H9 (cell line): ENCODE data around the gene MAPK7. TPM values are rescaled to one million over a fixed set of nuclear protein-coding genes. Genes with fewer than 3 reads are reported as not detected.

ENCODE experiments used
- DNase-seq: peaks from one replicate; pipeline ENCODE4 v3.0.0-alpha.2; 2017
- H2AFZ ChIP-seq: one replicate; pipeline ENCODE4 v1.6.1; 2013; ENCODE audit warnings: mild to moderate bottlenecking, low read length, control low read depth, moderate library complexity
- H2AK5ac ChIP-seq: 2 replicates; pipeline ENCODE4 v1.6.1; 2013; ENCODE audit warnings: low read length, control low read depth, mixed read lengths; ENCODE audit not compliant: insufficient read length
- H2BK120ac ChIP-seq: one replicate; pipeline ENCODE4 v1.6.1; 2013; ENCODE audit warnings: low read depth, mild to moderate bottlenecking, low read length, control low read depth, inconsistent platforms; ENCODE audit not compliant: poor library complexity, severe bottlenecking
- H2BK12ac ChIP-seq: 2 replicates; pipeline ENCODE4 v1.6.1; 2013; ENCODE audit warnings: low read length, control low read depth, mixed read lengths, low read depth; ENCODE audit not compliant: insufficient read length
- H2BK15ac ChIP-seq: 2 replicates; pipeline ENCODE4 v1.6.1; 2013; ENCODE audit warnings: low read depth, low read length, control low read depth
- H2BK20ac ChIP-seq: one replicate; pipeline ENCODE4 v1.6.1; 2013; ENCODE audit warnings: low read depth, mild to moderate bottlenecking, low read length, control low read depth, inconsistent platforms; ENCODE audit not compliant: poor library complexity, severe bottlenecking
- H2BK5ac ChIP-seq: 2 replicates; pipeline ENCODE4 v1.6.1; 2013; ENCODE audit warnings: low read length, control low read depth, mixed read lengths; ENCODE audit not compliant: insufficient read length
- H3K14ac ChIP-seq: 2 replicates; pipeline ENCODE4 v1.6.1; 2013; ENCODE audit warnings: low read length, control low read depth; ENCODE audit not compliant: insufficient read depth
- H3K18ac ChIP-seq: 2 replicates; pipeline ENCODE4 v1.6.1; 2013; ENCODE audit warnings: low read depth, mild to moderate bottlenecking, mixed read lengths, low read length, control low read depth; ENCODE audit not compliant: insufficient read length
- H3K23ac ChIP-seq: 2 replicates; pipeline ENCODE4 v1.6.1; 2013; ENCODE audit warnings: low read length, control low read depth, mixed read lengths, low read depth; ENCODE audit not compliant: insufficient read length
- H3K23me2 ChIP-seq: 2 replicates; pipeline ENCODE4 v1.6.1; 2013; ENCODE audit warnings: low read depth, mild to moderate bottlenecking, mixed read lengths, low read length, control low read depth; ENCODE audit not compliant: insufficient read length, poor library complexity, severe bottlenecking
- H3K27ac ChIP-seq: 2 replicates; pipeline ENCODE4 v1.5.1; 2013; ENCODE audit warnings: low read length, control low read depth, mixed read lengths, low read depth; ENCODE audit not compliant: insufficient read length
- H3K27me3 ChIP-seq: 2 replicates; pipeline ENCODE4 v1.6.1; 2013; ENCODE audit warnings: low read length, control low read depth, inconsistent platforms; ENCODE audit not compliant: insufficient read depth
- H3K4ac ChIP-seq: 2 replicates; pipeline ENCODE4 v1.6.1; 2013; ENCODE audit warnings: low read depth, mild to moderate bottlenecking, control low read depth, inconsistent platforms, low read length, moderate library complexity
- H3K4me1 ChIP-seq: 2 replicates; pipeline ENCODE4 v1.6.1; 2013; ENCODE audit warnings: low read length, control low read depth, inconsistent platforms; ENCODE audit not compliant: insufficient read depth
- H3K4me2 ChIP-seq: 2 replicates; pipeline ENCODE4 v1.6.1; 2013; ENCODE audit warnings: low read length, control low read depth, mixed read lengths; ENCODE audit not compliant: insufficient read length, insufficient read depth
- H3K56ac ChIP-seq: 2 replicates; pipeline ENCODE4 v1.6.1; 2013; ENCODE audit warnings: low read depth, mild to moderate bottlenecking, mixed read lengths, low read length, control low read depth; ENCODE audit not compliant: insufficient read length
- H3K79me1 ChIP-seq: 2 replicates; pipeline ENCODE4 v1.6.1; 2013; ENCODE audit warnings: low read depth, mild to moderate bottlenecking, moderate library complexity, low read length, control low read depth, inconsistent platforms; ENCODE audit not compliant: insufficient read depth, poor library complexity, severe bottlenecking
- H3K79me2 ChIP-seq: 2 replicates; pipeline ENCODE4 v1.6.1; 2013; ENCODE audit warnings: low read length, control low read depth, inconsistent platforms; ENCODE audit not compliant: insufficient read depth
- H3K9ac ChIP-seq: 2 replicates; pipeline ENCODE4 v1.6.1; 2013; ENCODE audit warnings: low read length, control low read depth, mixed read lengths; ENCODE audit not compliant: insufficient read length; ENCODE audit errors: extremely low read depth
- H3K9me3 ChIP-seq: one replicate; pipeline ENCODE4 v1.6.1; 2013; ENCODE audit warnings: low read depth, low read length, inconsistent platforms; ENCODE audit not compliant: control insufficient read depth
- H3T11ph ChIP-seq: one replicate; pipeline ENCODE4 v1.6.1; 2013; ENCODE audit warnings: mild to moderate bottlenecking, low read length, control low read depth, inconsistent platforms
- H4K20me1 ChIP-seq: one replicate; pipeline ENCODE4 v1.6.1; 2013; ENCODE audit not compliant: control insufficient read depth, insufficient read length, insufficient read depth
- H4K5ac ChIP-seq: 2 replicates; pipeline ENCODE4 v1.6.1; 2013; ENCODE audit warnings: low read depth, mild to moderate bottlenecking, mixed read lengths, low read length, control low read depth; ENCODE audit not compliant: insufficient read length
- H4K8ac ChIP-seq: replicated peaks from 2 replicates; pipeline ENCODE4 v1.6.1; 2013; ENCODE audit warnings: low read length, control low read depth, mixed read lengths, low read depth; ENCODE audit not compliant: insufficient read length
- H4K91ac ChIP-seq: 2 replicates; pipeline ENCODE4 v1.6.1; 2013; ENCODE audit warnings: low read depth, mild to moderate bottlenecking, moderate library complexity, mixed read lengths, low read length, control low read depth; ENCODE audit not compliant: insufficient read length
- H3K27ac Mint-ChIP-seq, 3 experiments: 2 replicates in 2 of 3; 3 replicates in 1 of 3; pipeline ENCODE4 v1.8.0; 2020 to 2021; ENCODE audit warnings: mixed read lengths in 3 of 3, mild to moderate bottlenecking in 1 of 3, moderate library complexity in 1 of 3
- H3K27me3 Mint-ChIP-seq: 2 replicates; pipeline ENCODE4 v1.8.0; 2021; ENCODE audit warnings: low read depth, mild to moderate bottlenecking, moderate library complexity, mixed read lengths
- H3K36me3 Mint-ChIP-seq, 3 experiments: 2 replicates in 2 of 3; 3 replicates in 1 of 3; pipeline ENCODE4 v1.8.0; 2020 to 2021; ENCODE audit warnings: low read depth in 3 of 3, mixed read lengths in 3 of 3; ENCODE audit not compliant: insufficient read depth in 1 of 3
- H3K4me1 Mint-ChIP-seq, 2 experiments: 2 replicates each; pipeline ENCODE4 v1.8.0; 2020; ENCODE audit warnings: mixed read lengths in 2 of 2
- H3K4me3 Mint-ChIP-seq, 2 experiments: 2 replicates in 1 of 2; 3 replicates in 1 of 2; pipeline ENCODE4 v1.8.0; 2020 to 2021; ENCODE audit warnings: mild to moderate bottlenecking in 2 of 2, mixed read lengths in 2 of 2, moderate library complexity in 1 of 2
- H3K9me3 Mint-ChIP-seq, 2 experiments: 2 replicates in 1 of 2; 3 replicates in 1 of 2; pipeline ENCODE4 v1.8.0; 2020; ENCODE audit warnings: mild to moderate bottlenecking in 2 of 2, mixed read lengths in 2 of 2, moderate library complexity in 1 of 2
- WGBS: extraction: QIAGEN DNeasy Blood & Tissue Kit; methylation state at CpG from one replicate; pipeline ENCODE4 v1.1.7; 2013; ENCODE audit warnings: missing lambda C conversion rate, low lambda C conversion rate, mixed read lengths; ENCODE audit not compliant: insufficient read length; ENCODE audit errors: extremely low coverage; 5-methylcytosine and 5-hydroxymethylcytosine counted together
- total RNA-seq: library from RNA; stranded (reverse); gene quantifications from 2 replicates; pipeline ENCODE4 v1.2.1, GENCODE V29; 2021
- TF ChIP-seq, protein P1 (sequence below): fragments of 200-600 bp; sonication (generic); conservative IDR thresholded peaks from 3 replicates; pipeline ENCODE4 v1.8.0; 2021; ENCODE audit warnings: antibody characterized with exemption, mild to moderate bottlenecking

MAPK7 gene
- total RNA-seq, 1 experiment from 2014 or later, result 43.8 TPM

DNA sequence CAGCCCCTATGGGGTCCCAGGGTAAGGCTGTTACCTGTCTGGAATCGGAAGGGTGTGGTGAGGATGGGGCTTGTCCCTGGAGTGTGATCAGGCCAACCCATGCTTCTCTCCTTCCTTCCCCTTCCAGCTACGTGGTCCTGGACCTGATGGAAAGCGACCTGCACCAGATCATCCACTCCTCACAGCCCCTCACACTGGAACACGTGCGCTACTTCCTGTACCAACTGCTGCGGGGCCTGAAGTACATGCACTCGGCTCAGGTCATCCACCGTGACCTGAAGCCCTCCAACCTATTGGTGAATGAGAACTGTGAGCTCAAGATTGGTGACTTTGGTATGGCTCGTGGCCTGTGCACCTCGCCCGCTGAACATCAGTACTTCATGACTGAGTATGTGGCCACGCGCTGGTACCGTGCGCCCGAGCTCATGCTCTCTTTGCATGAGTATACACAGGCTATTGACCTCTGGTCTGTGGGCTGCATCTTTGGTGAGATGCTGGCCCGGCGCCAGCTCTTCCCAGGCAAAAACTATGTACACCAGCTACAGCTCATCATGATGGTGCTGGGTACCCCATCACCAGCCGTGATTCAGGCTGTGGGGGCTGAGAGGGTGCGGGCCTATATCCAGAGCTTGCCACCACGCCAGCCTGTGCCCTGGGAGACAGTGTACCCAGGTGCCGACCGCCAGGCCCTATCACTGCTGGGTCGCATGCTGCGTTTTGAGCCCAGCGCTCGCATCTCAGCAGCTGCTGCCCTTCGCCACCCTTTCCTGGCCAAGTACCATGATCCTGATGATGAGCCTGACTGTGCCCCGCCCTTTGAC is 2.4 kb downstream of the MAPK7 start:
- no peak overlapping the region for H3K23ac ChIP-seq
- Mint-ChIP-seq H3K9me3 (no peaks in the 10 kb centered on the region), H3K27ac (no peak overlapping the region), H3K36me3 (peaks cover 37 to 63% (median 60%) of the 10 kb centered on the region in 3 experiments), H3K4me3 (peak overlapping the region; percentile 18 to 24; a peak in 2 of 5 replicates), H3K4me1 (peaks cover 17 to 37% of the 10 kb centered on the region in 2 experiments), H3K27me3 (no peaks in the 10 kb centered on the region)
- H4K8ac ChIP-seq, result no peak overlapping the region
- H3K56ac ChIP-seq, result no peak overlapping the region
- no peak overlapping the region for H3K14ac ChIP-seq
- H3K79me2 ChIP-seq, result peaks cover 4% of the 10 kb centered on the region; the same call in 1 of the 2 replicates
- no peak overlapping the region for H2BK5ac ChIP-seq
- H3K27me3 ChIP-seq, result no peaks in the 10 kb centered on the region
- DNase-seq, result no peak
- no peak overlapping the region for H2AFZ ChIP-seq
- H3K9ac ChIP-seq, result no peak overlapping the region
- no peak overlapping the region for H2BK15ac ChIP-seq
- H3K4me2 ChIP-seq, result no peak overlapping the region
- TF ChIP-seq, protein P1, sequence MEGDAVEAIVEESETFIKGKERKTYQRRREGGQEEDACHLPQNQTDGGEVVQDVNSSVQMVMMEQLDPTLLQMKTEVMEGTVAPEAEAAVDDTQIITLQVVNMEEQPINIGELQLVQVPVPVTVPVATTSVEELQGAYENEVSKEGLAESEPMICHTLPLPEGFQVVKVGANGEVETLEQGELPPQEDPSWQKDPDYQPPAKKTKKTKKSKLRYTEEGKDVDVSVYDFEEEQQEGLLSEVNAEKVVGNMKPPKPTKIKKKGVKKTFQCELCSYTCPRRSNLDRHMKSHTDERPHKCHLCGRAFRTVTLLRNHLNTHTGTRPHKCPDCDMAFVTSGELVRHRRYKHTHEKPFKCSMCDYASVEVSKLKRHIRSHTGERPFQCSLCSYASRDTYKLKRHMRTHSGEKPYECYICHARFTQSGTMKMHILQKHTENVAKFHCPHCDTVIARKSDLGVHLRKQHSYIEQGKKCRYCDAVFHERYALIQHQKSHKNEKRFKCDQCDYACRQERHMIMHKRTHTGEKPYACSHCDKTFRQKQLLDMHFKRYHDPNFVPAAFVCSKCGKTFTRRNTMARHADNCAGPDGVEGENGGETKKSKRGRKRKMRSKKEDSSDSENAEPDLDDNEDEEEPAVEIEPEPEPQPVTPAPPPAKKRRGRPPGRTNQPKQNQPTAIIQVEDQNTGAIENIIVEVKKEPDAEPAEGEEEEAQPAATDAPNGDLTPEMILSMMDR, result no peak
- no peak overlapping the region for H4K5ac ChIP-seq
- H4K91ac ChIP-seq, result no peak overlapping the region
- no peak overlapping the region for H2BK12ac ChIP-seq
- H2BK120ac ChIP-seq, result no peak overlapping the region
- H4K20me1 ChIP-seq, result no peaks in the 10 kb centered on the region
- no peaks in the 10 kb centered on the region for H3K9me3 ChIP-seq
- H3K27ac ChIP-seq, result no peak overlapping the region
- H2BK20ac ChIP-seq, result no peak overlapping the region
- WGBS, result no CpG with 5 or more reads among the region's 29 CpGs
- no peak overlapping the region for H3K4ac ChIP-seq
- peaks cover 7% of the 10 kb centered on the region for H3K23me2 ChIP-seq
- H3T11ph ChIP-seq, result no peak overlapping the region
- no peak overlapping the region for H3K18ac ChIP-seq
- H2AK5ac ChIP-seq, result no peak overlapping the region
- peaks cover 6% of the 10 kb centered on the region for H3K79me1 ChIP-seq
- H3K4me1 ChIP-seq, result no peaks in the 10 kb centered on the region
